GM12878 (cell line): ENCODE measurements around the gene ITPRIPL2. TPM values are rescaled to one million over a fixed set of nuclear protein-coding genes. Genes with fewer than 3 reads are reported as not detected.

Source experiments
- ATAC-seq: fragments of 200-7000 bp; cut with Tn5 transposase; 3 replicates; pipeline ENCODE4 v1.9.1; 2020; ENCODE audit warnings: mild to moderate bottlenecking, moderate library complexity
- BruUV-seq: library from RNA; stranded (reverse); fragments of 400-500 nt; replicated peaks from 2 replicates; lab custom pipeline; 2021; lab: Mats Ljungman, UMichigan
- CTCF ChIA-PET: fragments of 300-600 bp; sonication (Branson Sonifier 250); formaldehyde crosslinking; extraction: SDS; loops from one replicate; lab custom pipeline; 2021; ENCODE audit warnings: inconsistent platforms; lab: Yijun Ruan, JAX
- POLR2A ChIA-PET: fragments of 350-600 bp; formaldehyde crosslinking; extraction: SDS; loops from one replicate; lab custom pipeline; 2021; ENCODE audit warnings: inconsistent platforms; lab: Charles Lee
- RAD21 ChIA-PET: fragments of 300-600 bp; sonication (Branson Sonifier 250); formaldehyde crosslinking; loops from one replicate; lab custom pipeline; 2023; ENCODE audit warnings: antibody characterized with exemption; ENCODE audit not compliant: unreplicated experiment; lab: Charles Lee
- SMC1A ChIA-PET: fragments of 300-600 bp; sonication (Branson Sonifier 250); formaldehyde crosslinking; loops from one replicate; lab custom pipeline; 2023; ENCODE audit not compliant: unreplicated experiment, uncharacterized antibody; lab: Charles Lee
- DNase-seq: peaks from one replicate; pipeline ENCODE4 v3.0.0-alpha.2; 2011; ENCODE audit warnings: low read depth, low spot score
- FAIRE-seq: peaks from 3 replicates; lab custom pipeline; 2011; peaks lifted over from hg19 to GRCh38; lab: Jason Lieb, UNC
- H2AFZ ChIP-seq: 2 replicates; pipeline ENCODE4 v1.6.0; 2011; ENCODE audit warnings: low read depth, low read length, control low read depth; ENCODE audit not compliant: control insufficient read depth
- H3K27ac ChIP-seq: 2 replicates; pipeline ENCODE4 v1.5.1; 2011; ENCODE audit warnings: control low read depth; ENCODE audit not compliant: control insufficient read depth, insufficient read depth
- H3K27me3 ChIP-seq, 2 experiments: replicated peaks in 1 of 2; 2 replicates each; pipeline versions ENCODE4 v1.6.0 to v1.6.1; 2011; ENCODE audit warnings: low read length in 1 of 2; ENCODE audit not compliant: control insufficient read depth in 2 of 2, insufficient read depth in 2 of 2
- H3K36me3 ChIP-seq, 2 experiments: 2 replicates each; pipeline ENCODE4 v1.5.1; 2011; ENCODE audit warnings: low read length in 1 of 2; ENCODE audit not compliant: control insufficient read depth in 2 of 2, insufficient read depth in 2 of 2
- H3K4me1 ChIP-seq: 2 replicates; pipeline ENCODE4 v1.6.1; 2011; ENCODE audit warnings: mild to moderate bottlenecking, low read length, moderate library complexity, mixed read lengths; ENCODE audit not compliant: control insufficient read depth, insufficient read depth
- H3K4me2 ChIP-seq: 2 replicates; pipeline ENCODE4 v1.6.0; 2011; ENCODE audit warnings: control low read depth; ENCODE audit not compliant: control insufficient read depth, insufficient read depth
- H3K4me3 ChIP-seq: fragments of 200-600 bp; sonication (generic); 2 replicates; pipeline ENCODE4 v1.5.1; 2016
- H3K79me2 ChIP-seq: 2 replicates; pipeline ENCODE4 v1.6.0; 2011; ENCODE audit warnings: low read length; ENCODE audit not compliant: control insufficient read depth, insufficient read depth
- H3K9ac ChIP-seq: 2 replicates; pipeline ENCODE4 v1.8.0; 2011; ENCODE audit warnings: low read length, control low read depth, mixed read lengths; ENCODE audit not compliant: control insufficient read depth, insufficient read depth
- H3K9me3 ChIP-seq: replicated peaks from 3 replicates; pipeline ENCODE4 v1.5.1; 2011; ENCODE audit warnings: mild to moderate bottlenecking, low read length; ENCODE audit not compliant: control insufficient read depth, insufficient read depth
- H4K20me1 ChIP-seq: 2 replicates; pipeline ENCODE4 v1.6.0; 2011; ENCODE audit not compliant: control insufficient read depth, insufficient read depth
- CTCF ChIP-seq, 3 experiments: IDR thresholded peaks in 2 of 3; conservative IDR thresholded peaks in 1 of 3; 2 replicates each; pipeline ENCODE4 v1.5.1; 2011; ENCODE audit warnings: low read depth in 3 of 3, low read length in 3 of 3, mild to moderate bottlenecking in 3 of 3, control low read depth in 2 of 3, moderate library complexity in 2 of 3, inconsistent platforms in 1 of 3, mixed read lengths in 1 of 3; ENCODE audit not compliant: control insufficient read depth in 2 of 3, insufficient read depth in 1 of 3; ENCODE audit errors: extremely low read depth in 1 of 3
- EGR1 ChIP-seq, 2 experiments: IDR thresholded peaks; 1 replicate in 1 of 2; 2 replicates in 1 of 2; pipeline ENCODE4 v1.6.1; 2011 to 2012; ENCODE audit warnings: low read depth in 2 of 2, low read length in 2 of 2, borderline replicate concordance in 1 of 2, mild to moderate bottlenecking in 1 of 2, moderate library complexity in 1 of 2
- NFIC ChIP-seq: IDR thresholded peaks from 2 replicates; pipeline ENCODE4 v1.6.1; 2012; ENCODE audit warnings: low read depth, mild to moderate bottlenecking, inconsistent platforms, low read length, moderate library complexity
- PAX5 ChIP-seq: IDR thresholded peaks from 2 replicates; pipeline ENCODE4 v1.6.1; 2011; ENCODE audit warnings: low read depth, low read length, borderline replicate concordance
- POLR2AphosphoS5 ChIP-seq: IDR thresholded peaks from 2 replicates; pipeline ENCODE4 v1.6.1; 2011; ENCODE audit warnings: mild to moderate bottlenecking, low read length, inconsistent platforms
- RAD21 ChIP-seq: IDR thresholded peaks from 2 replicates; pipeline ENCODE4 v1.6.1; 2011; ENCODE audit warnings: mild to moderate bottlenecking, low read depth, low read length, moderate library complexity; ENCODE audit not compliant: insufficient read depth
- RB1 ChIP-seq: fragments of 450-650 bp; formaldehyde crosslinking; IDR thresholded peaks from 2 replicates; pipeline ENCODE4 v1.6.1; 2017; ENCODE audit warnings: mild to moderate bottlenecking, borderline replicate concordance
- RFX5 ChIP-seq: IDR thresholded peaks from 2 replicates; pipeline ENCODE4 v1.6.1; 2011; ENCODE audit warnings: low read depth, low read length, improper control_type of control experiment
- SMAD5 ChIP-seq: IDR thresholded peaks from 2 replicates; pipeline ENCODE4 v1.6.1; 2016; ENCODE audit warnings: antibody characterized with exemption, low read depth
- SUPT20H ChIP-seq: IDR thresholded peaks from 2 replicates; pipeline ENCODE4 v1.6.1; 2011; ENCODE audit warnings: low read depth, mild to moderate bottlenecking, low read length, moderate library complexity, borderline replicate concordance; ENCODE audit not compliant: control insufficient read depth
- TAF1 ChIP-seq: IDR thresholded peaks from 2 replicates; pipeline ENCODE4 v1.6.1; 2011; ENCODE audit warnings: mild to moderate bottlenecking, low read depth, low read length, borderline replicate concordance
- USF2 ChIP-seq: IDR thresholded peaks from 2 replicates; pipeline ENCODE4 v1.6.1; 2011; ENCODE audit warnings: low read depth, low read length, improper control_type of control experiment, borderline replicate concordance
- YBX1 ChIP-seq: fragments of 450-650 bp; IDR thresholded peaks from 2 replicates; pipeline ENCODE4 v1.6.1; 2016; ENCODE audit warnings: antibody characterized with exemption
- WGBS: methylation state at CpG from one replicate; pipeline ENCODE4 v1.1.6; 2016; ENCODE audit warnings: low lambda C conversion rate; ENCODE audit not compliant: insufficient replicate concordance, insufficient coverage; ENCODE audit errors: missing lambda C conversion rate; 5-methylcytosine and 5-hydroxymethylcytosine counted together
- in situ Hi-C: fragments of 300-500 bp; cut with MboI; formaldehyde crosslinking; loops from 9 replicates; pipeline ENCODE4 v1.14.3; 2018; ENCODE audit warnings: mixed read lengths
- intact Hi-C: fragments of 100-400 bp; cut with micrococcal nuclease; formaldehyde crosslinking; loops from one replicate; pipeline ENCODE4 v1.14.2; 2022; ENCODE audit not compliant: unreplicated experiment
- polyA plus RNA-seq, 11 experiments: library from polyadenylated mRNA; depleted of rRNA in 4 of 11; unstranded in 6 of 11; stranded (reverse) in 5 of 11; fragments of >200 nt; fragmentation: Nextera tagmentation in 4 of 11; fragmentation: Illumina TruSeq in 1 of 11; extraction: Ambion mirVana in 4 of 11; extraction: Trizol in 1 of 11; gene quantifications; 1 replicate in 1 of 11; 2 replicates in 10 of 11; pipeline versions ENCODE4 v1.2.1 to v1.2.3, GENCODE V29; 2011 to 2016; ENCODE audit warnings: inconsistent platforms in 2 of 11, missing spikeins in 2 of 11, low read depth in 1 of 11
- total RNA-seq, 4 experiments: library from RNA; depleted of rRNA in 3 of 4; stranded (reverse); fragments of >200 nt in 3 of 4; fragmentation: Illumina TruSeq in 1 of 4; extraction: Trizol in 1 of 4; gene quantifications; 2 replicates each; pipeline versions ENCODE4 v1.2.1 to v1.2.3, GENCODE V29; 2013 to 2021
- TF ChIP-seq, protein P1 (sequence below): fragments of 450-650 bp; IDR thresholded peaks from 2 replicates; pipeline ENCODE4 v1.6.1; 2017; ENCODE audit warnings: borderline replicate concordance
- TF ChIP-seq, protein P2 (sequence below): fragments of 450-650 bp; IDR thresholded peaks from 2 replicates; pipeline ENCODE4 v1.6.1; 2018; ENCODE audit warnings: mild to moderate bottlenecking, low read depth, moderate library complexity; ENCODE audit not compliant: partially characterized antibody
- TF ChIP-seq, protein P3 (sequence below): IDR thresholded peaks from 2 replicates; pipeline ENCODE4 v1.6.1; 2012; ENCODE audit warnings: low read depth, low read length, improper control_type of control experiment

Gene ITPRIPL2
- total and polyA plus RNA-seq, 10 of the 15 experiments (the other 5 are each of a cell fraction or from before 2014, with no cell fraction given): 0.48 to 14.3 (median 3.5) TPM

DNA sequence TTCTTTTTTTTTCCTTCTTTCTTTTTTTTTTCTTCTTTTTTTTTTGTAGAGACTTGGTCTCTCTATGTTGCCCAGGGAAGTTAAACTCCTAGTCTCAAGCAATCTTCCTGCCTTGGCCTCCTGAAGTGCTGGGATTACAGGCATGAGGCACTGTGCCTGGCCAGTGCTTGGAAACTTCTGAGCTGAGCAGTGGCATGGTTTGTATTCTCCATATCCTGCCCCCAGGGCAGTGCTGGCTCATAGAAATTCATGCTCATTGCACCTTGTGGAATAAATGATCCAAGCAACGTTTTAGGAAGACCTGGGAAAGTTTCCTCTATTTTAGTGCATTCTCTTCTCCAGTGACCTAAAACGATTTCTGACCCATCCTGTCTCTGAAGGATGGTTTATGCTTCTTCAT is 37.5 kb downstream of the ITPRIPL2 start (continued):
- TF ChIP-seq CTCF (IDR thresholded peaks at IDR 0.05 in 2 of 3, conservative IDR thresholded peaks at IDR 0.05 in 1 of 3; ENCODE audit: control insufficient read depth in 2 of 3, extremely low read depth in 1 of 3, insufficient read depth in 1 of 3, low read depth in 3 of 3, low read length in 3 of 3): no peak
- no peak for TF ChIP-seq YBX1
- no peak for TF ChIP-seq TAF1
- TF ChIP-seq SMAD5: no peak
- no peak for TF ChIP-seq SUPT20H
- TF ChIP-seq RFX5: no peak
- no peak for TF ChIP-seq EGR1 (IDR thresholded peaks at IDR 0.05; ENCODE audit: borderline replicate concordance in 1 of 2, low read depth in 2 of 2, low read length in 2 of 2)
- no peak for TF ChIP-seq PAX5
- no peak for TF ChIP-seq RAD21
- no peak for TF ChIP-seq NFIC

DNA sequence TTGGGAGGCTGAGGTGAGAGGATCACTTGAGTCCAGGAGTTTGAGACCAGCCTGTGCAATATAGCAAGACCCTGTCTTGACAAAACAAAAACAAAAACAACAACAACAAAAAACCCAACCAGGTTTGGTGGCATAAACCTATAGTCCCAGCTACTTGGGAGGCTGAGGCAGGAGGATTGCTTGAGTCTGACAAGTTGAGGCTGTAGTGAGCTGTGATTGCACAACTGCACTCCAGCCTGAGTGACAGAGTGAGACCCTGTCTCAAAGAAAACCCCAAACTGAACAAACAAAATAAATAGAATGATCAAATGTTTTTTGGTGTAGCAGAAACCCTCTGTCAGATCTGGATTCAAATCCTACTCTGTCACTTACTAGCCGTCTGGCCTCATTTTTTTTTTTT is 38.3 kb downstream of the ITPRIPL2 start:
- intact Hi-C loops (no loop called here), in situ Hi-C loops (no loop called here)
- H3K4me3 ChIP-seq: no peak overlapping the region
- H3K4me2 ChIP-seq: no peak overlapping the region
- no peak for DNase-seq
- H3K36me3 ChIP-seq: no peaks in the 10 kb centered on the region
- H2AFZ ChIP-seq: no peak overlapping the region
- CTCF ChIA-PET: interaction anchor here (0.6 kb wide), 1 partner anchor 733 kb away, joined by 3 read pairs; the partner anchor contains the start of gene GPRC5B
- RAD21 ChIA-PET: no interaction called here
- no peak for ATAC-seq
- no peaks in the 10 kb centered on the region for H3K79me2 ChIP-seq
- SMC1A ChIA-PET: interaction anchor here (1.6 kb wide), 1 partner anchor 28 kb away, joined by 6 read pairs; no protein-coding TSS in a partner anchor
- H3K9ac ChIP-seq: no peak overlapping the region
- no peaks in the 10 kb centered on the region for H3K4me1 ChIP-seq
- TF ChIP-seq, protein P1, sequence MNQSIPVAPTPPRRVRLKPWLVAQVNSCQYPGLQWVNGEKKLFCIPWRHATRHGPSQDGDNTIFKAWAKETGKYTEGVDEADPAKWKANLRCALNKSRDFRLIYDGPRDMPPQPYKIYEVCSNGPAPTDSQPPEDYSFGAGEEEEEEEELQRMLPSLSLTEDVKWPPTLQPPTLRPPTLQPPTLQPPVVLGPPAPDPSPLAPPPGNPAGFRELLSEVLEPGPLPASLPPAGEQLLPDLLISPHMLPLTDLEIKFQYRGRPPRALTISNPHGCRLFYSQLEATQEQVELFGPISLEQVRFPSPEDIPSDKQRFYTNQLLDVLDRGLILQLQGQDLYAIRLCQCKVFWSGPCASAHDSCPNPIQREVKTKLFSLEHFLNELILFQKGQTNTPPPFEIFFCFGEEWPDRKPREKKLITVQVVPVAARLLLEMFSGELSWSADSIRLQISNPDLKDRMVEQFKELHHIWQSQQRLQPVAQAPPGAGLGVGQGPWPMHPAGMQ: no peak
- TF ChIP-seq POLR2AphosphoS5 (no peak), RB1 (no peak), TAF1 (no peak), USF2 (no peak)
- TF ChIP-seq, protein P2, sequence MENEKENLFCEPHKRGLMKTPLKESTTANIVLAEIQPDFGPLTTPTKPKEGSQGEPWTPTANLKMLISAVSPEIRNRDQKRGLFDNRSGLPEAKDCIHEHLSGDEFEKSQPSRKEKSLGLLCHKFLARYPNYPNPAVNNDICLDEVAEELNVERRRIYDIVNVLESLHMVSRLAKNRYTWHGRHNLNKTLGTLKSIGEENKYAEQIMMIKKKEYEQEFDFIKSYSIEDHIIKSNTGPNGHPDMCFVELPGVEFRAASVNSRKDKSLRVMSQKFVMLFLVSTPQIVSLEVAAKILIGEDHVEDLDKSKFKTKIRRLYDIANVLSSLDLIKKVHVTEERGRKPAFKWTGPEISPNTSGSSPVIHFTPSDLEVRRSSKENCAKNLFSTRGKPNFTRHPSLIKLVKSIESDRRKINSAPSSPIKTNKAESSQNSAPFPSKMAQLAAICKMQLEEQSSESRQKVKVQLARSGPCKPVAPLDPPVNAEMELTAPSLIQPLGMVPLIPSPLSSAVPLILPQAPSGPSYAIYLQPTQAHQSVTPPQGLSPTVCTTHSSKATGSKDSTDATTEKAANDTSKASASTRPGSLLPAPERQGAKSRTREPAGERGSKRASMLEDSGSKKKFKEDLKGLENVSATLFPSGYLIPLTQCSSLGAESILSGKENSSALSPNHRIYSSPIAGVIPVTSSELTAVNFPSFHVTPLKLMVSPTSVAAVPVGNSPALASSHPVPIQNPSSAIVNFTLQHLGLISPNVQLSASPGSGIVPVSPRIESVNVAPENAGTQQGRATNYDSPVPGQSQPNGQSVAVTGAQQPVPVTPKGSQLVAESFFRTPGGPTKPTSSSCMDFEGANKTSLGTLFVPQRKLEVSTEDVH: no peak
- TF ChIP-seq, protein P3, sequence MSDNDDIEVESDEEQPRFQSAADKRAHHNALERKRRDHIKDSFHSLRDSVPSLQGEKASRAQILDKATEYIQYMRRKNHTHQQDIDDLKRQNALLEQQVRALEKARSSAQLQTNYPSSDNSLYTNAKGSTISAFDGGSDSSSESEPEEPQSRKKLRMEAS: no peak
- TF ChIP-seq, all 136 proteins: peak for 0
- WGBS: 0% methylated on average over 1 of the region's 1 CpG
- no peaks in the 10 kb centered on the region for H4K20me1 ChIP-seq
- H3K9me3 ChIP-seq: peaks cover 3% of the 10 kb centered on the region; the same call in 2 of the 3 replicates
- FAIRE-seq: no peak
- H3K27ac ChIP-seq: no peak overlapping the region
- BruUV-seq: no TSS peak
- H3K27me3 ChIP-seq: no peaks in the 10 kb centered on the region
- POLR2A ChIA-PET: no interaction called here
